GM12874 (cell line): ENCODE data around the gene PRSS57.

ENCODE experiments used
- TF ChIP-seq, protein P1 (sequence below): IDR thresholded peaks from 2 replicates; pipeline ENCODE4 v1.5.1; 2011; ENCODE audit warnings: low read depth, mild to moderate bottlenecking, control low read depth, low read length, moderate library complexity; ENCODE audit not compliant: insufficient read depth

The PRSS57 gene

DNA sequence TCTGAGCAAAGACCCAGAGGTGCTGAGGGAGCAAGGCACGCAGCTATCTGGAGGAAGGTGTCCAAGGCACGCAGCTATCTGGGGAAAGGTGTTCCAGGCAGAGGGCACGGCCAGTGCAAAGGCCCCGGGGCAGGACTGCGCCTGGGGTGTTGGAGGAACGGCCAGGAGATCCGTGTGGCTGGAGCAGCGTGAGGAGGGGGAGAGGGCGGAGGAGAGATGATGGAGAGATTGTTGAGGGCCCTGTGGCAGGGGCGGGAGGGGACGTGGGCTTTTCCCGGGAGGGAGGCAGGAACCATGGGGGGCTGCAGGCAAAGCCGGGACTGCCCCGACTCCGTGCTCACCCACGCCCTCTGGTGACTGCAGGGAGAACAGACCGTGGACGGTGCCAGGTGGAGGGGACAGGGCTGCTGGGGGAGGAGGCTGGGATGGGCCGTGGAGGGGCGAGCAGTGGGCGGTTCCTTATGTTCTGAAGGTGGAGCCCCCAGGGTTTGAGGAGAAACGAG, 42.4 kb upstream of the PRSS57 start:
- TF ChIP-seq, protein P1, sequence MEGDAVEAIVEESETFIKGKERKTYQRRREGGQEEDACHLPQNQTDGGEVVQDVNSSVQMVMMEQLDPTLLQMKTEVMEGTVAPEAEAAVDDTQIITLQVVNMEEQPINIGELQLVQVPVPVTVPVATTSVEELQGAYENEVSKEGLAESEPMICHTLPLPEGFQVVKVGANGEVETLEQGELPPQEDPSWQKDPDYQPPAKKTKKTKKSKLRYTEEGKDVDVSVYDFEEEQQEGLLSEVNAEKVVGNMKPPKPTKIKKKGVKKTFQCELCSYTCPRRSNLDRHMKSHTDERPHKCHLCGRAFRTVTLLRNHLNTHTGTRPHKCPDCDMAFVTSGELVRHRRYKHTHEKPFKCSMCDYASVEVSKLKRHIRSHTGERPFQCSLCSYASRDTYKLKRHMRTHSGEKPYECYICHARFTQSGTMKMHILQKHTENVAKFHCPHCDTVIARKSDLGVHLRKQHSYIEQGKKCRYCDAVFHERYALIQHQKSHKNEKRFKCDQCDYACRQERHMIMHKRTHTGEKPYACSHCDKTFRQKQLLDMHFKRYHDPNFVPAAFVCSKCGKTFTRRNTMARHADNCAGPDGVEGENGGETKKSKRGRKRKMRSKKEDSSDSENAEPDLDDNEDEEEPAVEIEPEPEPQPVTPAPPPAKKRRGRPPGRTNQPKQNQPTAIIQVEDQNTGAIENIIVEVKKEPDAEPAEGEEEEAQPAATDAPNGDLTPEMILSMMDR = peak; percentile 82

DNA sequence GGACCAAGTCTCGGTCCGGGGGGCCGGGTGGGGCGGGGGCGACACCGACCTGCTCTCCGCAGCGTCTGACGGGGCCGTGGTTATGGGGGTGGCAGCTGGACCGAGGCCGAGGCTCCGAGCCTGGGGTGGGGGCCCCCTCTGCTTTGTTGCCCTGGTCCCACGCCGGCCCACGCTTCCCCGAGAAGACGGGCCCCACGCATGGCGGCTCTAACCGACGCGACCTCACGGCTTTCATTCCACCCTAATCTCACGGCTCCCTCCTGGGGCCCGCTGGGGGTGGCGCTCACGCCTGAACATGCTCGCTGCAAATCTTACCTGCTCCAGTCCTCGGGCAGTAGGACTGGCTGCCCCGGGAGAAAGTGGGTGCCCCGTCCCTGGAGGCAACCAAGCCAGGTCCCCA, 40.9 kb upstream of the PRSS57 start:
- TF ChIP-seq, protein P1 = no peak

DNA sequence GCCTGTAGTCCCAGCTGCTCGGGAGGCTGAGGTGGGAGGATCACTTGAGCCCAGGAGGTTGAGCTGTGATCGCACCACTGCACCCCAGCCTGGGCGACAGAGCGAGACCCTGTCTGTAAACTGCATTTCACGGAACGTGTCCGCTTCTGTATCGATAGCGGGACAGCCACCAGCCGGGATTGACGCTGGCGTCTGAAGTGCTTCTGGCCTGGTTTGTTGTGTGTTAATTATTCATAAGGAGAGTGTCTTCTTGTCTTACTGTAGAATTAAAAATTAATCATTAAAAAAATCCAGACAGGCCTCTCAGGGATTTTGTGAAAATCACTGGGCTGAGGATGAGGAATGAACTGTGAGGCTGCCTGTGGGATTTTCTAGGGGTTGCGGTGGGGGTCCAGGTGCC, 39.5 kb upstream of the PRSS57 start:
- TF ChIP-seq, protein P1 = no peak

- TF ChIP-seq, protein P1 = no peak
These were observed 37.2 kb upstream of the PRSS57 start for GRCh38 chr19:732148-733069.

GRCh38 chr19:731000-731399, 35.7 kb upstream of the PRSS57 start:
- TF ChIP-seq, protein P1 = no peak

GRCh38 chr19:729965-730668, 34.9 kb upstream of the PRSS57 start:
- TF ChIP-seq, protein P1 = no peak

- TF ChIP-seq, protein P1 = no peak
These were observed 32.8 kb upstream of the PRSS57 start for GRCh38 chr19:728011-728410.
